CD4-positive, alpha-beta T cell treated with Interleukin-12 subunit alpha and Interleukin-12 subunit beta, for 1 hour (primary cell): ENCODE measurements around the gene NALCN.

Experiments
- DNase-seq: peaks from one replicate; pipeline ENCODE4 v3.0.0-alpha.2; 2020

Gene NALCN

DNA sequence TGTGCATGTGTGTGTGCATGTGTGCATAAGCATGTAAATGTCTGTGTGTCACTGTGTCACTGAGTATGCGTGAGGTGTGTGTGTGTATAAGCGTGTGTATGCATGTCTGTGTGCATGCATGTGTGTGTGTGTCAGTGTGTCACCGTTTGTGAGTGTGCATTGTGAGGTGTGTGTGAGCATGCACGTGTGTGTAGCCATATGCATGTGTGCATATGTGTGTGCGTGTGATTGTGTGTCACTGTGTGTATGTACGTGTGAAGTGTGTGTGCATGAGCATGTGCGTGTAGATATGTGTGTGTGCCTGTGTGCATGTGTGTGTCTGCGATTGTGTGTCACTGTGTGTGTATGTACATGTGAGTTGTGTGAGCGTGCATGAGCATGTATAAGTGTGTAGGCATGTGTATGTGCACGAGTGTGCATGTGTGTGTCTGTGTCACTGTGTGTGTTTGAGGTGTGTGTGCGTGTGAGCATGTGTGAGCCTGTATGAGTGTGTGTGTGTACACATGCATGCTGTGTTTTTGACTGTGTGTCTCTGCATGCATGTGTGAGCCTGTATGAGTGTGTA is 144.5 kb downstream of the NALCN start:
- DNase-seq = no peak

GRCh38 chr13:101267656-101268055 is 148.7 kb downstream of the NALCN start:
- no peak for DNase-seq

DNA sequence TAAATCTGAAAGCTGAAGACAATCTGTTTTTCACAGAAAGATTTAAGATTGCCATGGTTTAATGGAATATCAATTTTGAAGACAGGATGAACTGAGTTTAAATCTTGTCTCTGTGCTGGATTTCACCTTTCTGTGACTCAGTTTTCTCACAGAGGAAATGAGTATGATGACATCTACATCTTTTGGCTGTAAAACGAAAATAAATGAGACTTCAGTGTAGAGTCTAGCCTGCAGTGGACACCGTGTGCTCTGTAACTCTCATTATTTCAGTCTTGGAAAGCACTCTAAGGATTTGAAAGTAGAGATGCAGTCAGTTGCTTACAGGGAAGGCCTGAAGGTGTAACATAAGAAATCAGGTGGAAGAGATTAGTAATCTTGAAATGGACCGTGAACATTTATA is 150.4 kb downstream of the NALCN start:
- DNase-seq = no peak

DNA sequence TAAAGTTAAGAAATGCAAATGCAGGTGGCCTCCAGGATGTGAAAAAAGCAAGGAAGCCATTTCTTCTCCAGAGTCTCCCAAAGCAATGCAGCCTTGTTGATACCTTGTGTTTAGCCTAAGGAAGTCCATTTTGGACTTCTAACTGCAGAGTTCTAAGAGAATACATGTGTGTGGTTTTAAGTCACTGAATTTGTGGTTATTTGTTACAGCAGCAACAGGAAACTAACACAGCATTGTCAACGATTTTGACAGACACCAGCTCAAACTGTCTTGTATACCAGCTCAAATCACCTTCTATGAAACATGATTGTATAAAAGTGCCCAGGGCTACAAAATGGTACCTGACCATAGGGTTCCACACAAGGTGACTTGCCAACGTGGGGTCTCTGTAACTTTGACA is 151.4 kb downstream of the NALCN start:
- DNase-seq = no peak

- DNase-seq = no peak
These were observed 154.0 kb downstream of the NALCN start for GRCh38 chr13:101262306-101262705.

GRCh38 chr13:101258509-101258908 is 157.8 kb downstream of the NALCN start:
- no peak for DNase-seq

GRCh38 chr13:101258071-101258470 is 158.2 kb downstream of the NALCN start:
- DNase-seq = peak; percentile 16

- no peak for DNase-seq
These were observed 167.4 kb downstream of the NALCN start for GRCh38 chr13:101248739-101249514.

DNA sequence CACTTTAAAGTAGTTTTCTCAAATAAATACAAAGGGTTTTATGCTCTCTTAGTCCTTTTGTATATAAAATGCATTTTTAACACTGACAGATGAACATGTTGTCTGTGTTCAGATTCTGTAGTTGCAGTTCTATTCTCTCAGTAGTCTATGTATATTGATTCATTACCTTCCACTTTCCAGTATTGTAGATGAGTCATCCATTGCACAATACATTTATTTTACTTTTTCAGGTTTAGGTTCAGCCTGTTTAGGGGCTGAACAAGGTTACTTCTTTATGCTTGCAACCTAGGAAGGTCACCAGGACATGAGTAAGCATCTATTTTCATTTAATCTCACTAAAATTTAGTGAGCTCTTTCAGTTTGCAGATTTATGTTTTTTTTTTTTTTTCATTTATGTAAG is 173.6 kb downstream of the NALCN start:
- DNase-seq = no peak

DNA sequence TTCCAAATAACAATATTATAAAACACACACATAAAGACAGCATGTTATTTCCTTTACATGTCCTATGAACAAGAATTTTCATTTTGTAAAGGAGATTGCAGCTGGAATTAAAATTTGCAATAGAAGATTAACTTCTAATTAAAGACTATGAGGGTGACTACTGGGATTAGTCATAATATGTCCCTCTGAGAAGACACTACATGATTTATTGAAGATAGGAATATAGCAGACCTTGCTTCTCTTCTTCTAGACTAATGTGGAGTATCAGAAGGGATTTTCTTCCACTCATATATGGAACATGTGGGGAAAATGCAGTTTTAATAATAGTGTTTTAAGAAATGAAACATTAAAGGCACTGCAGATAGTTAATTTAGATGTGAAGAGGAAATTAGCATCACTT is 177.8 kb downstream of the NALCN start:
- DNase-seq = no peak

DNA sequence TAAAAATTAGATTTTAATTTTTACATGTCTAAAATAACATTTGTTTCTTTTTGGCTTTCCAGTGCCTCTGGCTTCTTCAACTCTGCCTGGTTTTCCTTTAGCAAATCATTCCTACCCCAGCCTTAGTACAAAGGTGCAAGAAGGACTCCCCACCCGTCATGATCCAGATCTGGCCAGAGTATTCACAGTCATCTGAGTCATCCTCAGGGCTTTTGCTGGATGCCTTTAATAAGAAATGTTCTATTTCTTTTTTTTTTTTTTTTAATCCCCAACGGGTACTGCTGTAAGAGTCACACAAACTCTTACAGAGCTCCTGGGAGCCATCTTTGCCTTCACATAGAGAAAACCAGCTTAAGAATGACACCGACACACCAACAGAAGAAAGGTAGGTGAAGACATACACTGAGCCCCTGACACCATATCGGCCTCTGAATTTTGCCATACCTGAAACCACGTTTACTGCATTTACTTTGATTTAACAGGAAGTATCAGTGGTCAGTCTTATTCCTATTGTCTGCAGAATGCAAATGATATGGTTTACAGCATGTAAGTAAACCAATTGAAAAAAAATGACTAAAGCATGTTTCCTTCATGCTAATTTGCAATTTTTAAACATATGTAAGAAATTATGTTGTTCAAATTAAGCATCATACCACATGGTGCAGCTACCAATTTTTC is 184.4 kb downstream of the NALCN start:
- no peak for DNase-seq

DNA sequence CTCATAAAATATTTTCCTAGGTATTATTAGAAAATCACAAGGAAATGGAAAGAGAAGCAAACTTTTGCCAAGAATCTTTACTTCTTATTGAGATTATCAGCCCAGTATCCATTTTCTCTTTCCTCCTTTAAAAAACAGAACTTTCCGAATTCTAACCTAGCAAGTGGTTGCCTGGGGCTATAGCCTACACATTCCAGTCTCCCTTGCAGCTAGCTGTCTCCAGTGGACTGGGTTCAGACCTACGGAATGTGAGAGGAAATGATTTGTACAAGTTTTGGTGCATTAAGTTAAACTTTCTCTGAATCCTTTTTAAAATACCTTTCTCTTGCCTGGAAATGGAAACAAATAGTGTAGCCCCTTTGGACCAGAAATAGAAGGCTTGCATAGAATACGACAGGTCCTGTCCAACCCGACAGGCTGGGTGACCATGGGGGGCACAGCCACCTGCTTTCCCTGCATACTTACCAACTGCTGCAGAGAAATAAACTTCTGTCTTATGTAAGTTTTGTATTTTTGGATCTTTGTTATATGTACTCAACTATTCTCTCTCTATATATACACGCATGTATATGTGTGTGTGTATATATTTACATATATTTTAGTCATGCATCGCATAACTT is 185.9 kb downstream of the NALCN start:
- no peak for DNase-seq

DNA sequence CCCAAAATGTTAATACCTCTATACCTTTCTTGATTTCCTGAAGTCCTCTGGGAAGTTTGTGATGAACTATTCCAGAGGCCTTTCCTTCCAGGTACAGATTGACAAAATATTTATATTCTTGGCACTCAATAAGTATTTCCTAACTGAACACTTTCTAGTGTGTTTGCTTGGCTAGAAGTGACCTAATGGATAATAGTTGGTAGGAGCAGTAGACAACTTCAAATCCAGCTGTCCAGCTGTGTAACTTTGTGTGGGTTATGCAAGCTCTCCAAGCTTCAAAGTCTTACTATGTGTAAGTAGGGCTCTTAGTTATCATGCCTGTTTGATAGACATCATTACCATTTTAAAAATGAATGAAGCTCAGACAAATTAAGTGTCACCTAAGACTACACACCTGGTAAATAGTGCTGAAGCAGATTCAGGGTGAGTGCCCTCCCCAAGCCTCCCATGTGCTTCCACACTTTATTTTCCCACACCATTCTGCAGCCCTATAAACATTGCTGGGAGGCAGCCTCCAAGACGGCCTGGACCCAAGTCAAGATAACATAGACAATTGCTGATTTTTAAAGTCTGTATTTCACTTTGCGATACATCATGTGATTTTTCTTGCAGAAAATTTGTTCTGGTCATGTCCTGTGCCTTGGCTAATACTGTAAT is 196.6 kb downstream of the NALCN start:
- DNase-seq = no peak

DNA sequence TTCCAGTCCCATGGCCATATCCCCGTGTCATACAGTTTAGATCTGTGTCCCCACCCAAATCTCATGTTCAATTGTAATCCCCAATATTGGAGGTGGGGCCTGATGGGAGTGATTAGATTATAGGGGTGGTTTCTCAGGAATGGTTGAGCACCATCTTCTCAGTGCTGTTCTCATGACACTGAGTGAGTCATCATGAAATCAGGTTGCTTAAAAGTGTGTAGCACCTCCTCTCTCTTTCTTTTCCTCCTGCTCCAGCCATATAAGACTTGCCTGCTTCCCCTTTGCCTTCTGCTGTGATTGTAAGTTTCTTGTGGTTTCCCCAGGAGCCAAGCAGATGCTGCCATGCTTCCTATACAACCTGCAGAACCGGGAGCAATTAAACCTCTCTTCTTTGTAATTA is 197.8 kb downstream of the NALCN start:
- DNase-seq = no peak

- no peak for DNase-seq
These were observed 199.2 kb downstream of the NALCN start for GRCh38 chr13:101217086-101217485.

DNA sequence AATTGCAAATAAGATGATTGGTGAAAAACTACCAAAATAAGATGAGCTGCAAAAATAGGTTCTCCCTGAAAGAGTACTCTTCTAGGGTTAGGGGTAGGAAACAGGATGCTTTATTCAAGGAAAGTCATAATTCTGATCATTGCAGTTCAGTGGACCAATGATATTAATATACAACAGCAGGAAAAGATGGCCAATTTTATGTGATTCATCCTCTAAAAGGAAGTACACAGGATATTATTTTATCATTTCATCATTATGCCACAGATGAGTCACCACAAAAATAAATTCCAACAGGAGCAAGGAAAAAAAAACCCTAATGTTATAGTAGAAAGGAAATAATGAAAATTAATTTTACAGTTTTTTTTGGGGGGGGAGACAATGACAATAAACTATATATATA is 205.0 kb downstream of the NALCN start:
- DNase-seq = no peak

DNA sequence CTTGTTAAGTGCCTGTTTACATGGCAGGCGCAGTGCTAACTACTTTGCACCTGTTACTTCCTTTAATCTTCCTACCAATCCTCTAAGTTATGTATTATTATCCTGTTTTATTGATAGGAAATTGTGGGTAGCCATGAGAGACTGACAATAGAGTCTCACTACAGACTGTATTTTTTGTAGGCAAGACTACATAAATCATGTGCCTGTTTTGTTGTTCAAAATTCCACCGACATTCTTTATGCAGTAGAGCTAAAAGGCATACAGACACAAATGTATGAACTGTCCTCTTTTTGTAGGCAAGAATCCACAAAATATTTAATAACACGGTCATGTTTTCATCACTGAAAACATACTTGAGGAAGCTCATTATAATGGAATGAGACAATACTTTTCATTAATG is 205.5 kb downstream of the NALCN start:
- no peak for DNase-seq

DNA sequence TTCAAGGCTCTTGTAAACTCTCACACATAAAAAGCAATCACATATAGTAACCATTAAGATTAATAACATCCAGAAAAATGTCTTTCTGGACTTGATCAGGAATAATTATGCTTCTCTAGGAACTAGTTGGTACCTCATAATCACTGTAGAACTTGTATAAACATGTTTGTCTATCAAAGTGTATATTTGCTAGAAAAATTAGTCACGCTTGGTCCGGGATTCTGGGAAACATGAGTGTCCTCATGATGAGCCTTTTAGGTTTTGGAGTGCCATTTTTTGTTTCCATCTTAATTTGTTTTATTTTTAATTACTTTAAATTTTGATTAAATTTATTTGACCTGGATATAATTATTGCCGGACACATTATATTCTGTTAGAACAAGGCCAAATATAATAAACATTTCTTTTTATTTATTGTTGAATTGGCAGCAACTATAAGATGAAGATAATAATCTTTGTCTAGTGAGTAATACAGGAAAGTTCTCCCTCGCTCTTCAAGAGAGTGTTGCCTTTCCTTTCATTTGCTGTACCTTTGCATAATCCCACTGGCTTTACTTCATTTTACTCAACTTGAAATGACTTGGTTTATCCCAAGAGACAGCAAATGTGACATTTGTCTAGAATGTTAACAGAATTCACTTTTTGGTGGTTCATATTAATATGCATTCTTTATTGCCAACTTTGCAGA is 207.0 kb downstream of the NALCN start:
- no peak for DNase-seq

- DNase-seq = no peak
These were observed 210.9 kb downstream of the NALCN start for GRCh38 chr13:101205408-101205807.

GRCh38 chr13:101204270-101205020 is 211.9 kb downstream of the NALCN start:
- no peak for DNase-seq

GRCh38 chr13:101202590-101202989 is 213.7 kb downstream of the NALCN start:
- no peak for DNase-seq

DNA sequence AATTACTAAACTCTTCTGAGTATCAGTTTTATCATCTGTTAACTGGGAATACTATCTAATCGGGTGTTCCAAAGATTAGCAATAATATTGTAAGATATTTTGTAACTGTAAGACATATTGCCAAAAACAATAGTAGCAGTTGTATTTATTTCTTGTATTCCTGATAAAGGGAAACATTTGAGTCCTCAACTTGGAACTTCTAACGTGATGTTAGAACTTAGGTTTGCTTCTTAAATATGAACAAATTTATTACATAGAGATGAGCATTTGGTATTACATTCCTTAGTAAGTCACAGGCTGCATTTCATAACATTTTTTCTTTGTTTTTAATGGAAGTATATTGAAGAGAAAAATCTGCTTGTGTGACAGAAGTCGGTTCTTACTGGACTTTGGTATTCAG is 225.3 kb downstream of the NALCN start:
- no peak for DNase-seq
